Activated CD4-positive, alpha-beta T cell treated with anti-CD3 and anti-CD28 coated beads for 24 hours (primary cell): ENCODE results near the gene NELFCD.

Source experiments
- DNase-seq, 2 donors: peaks; one replicate each; pipeline ENCODE4 v3.0.0-alpha.2; 2020; ENCODE audit warnings: low read depth in 2 of 2

NELFCD gene

DNA sequence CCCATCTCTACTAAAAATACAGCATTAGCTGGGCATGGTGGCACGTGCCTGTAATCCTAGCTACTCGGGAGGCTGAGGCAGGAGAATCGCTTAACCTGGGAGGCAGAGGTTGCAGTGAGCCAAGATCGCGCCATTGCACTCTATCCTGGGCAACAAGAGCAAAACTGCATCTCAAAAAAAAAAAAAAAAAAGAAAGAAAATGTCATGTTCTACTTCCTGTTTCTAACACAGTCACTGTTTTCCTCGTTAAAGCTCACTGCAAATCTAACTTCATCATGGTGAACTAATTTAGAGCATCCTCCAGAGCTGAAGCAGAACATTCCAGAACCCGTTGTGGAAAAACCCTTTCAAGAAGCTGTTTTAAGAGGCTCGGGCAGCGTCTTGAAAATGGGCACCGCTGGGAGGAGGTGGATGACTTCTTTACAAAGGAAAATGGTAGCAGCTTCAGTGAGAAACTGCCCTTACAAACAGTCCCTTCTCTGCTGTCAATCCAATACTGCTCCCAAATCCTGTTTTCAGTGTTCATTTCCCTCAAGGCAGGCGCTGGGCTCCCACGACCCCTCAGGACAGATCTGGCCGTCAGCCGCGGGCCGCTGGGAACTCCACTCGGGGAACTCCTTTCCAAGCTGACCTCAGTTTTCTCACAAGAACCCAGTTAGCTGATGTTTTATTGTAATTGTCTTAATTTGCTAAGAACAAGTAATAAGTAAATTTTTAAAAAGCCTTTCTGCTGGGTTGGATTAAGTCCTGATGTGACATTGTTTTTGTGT lies 13.5 kb downstream of the NELFCD start:
- DNase-seq, result no peak

DNA sequence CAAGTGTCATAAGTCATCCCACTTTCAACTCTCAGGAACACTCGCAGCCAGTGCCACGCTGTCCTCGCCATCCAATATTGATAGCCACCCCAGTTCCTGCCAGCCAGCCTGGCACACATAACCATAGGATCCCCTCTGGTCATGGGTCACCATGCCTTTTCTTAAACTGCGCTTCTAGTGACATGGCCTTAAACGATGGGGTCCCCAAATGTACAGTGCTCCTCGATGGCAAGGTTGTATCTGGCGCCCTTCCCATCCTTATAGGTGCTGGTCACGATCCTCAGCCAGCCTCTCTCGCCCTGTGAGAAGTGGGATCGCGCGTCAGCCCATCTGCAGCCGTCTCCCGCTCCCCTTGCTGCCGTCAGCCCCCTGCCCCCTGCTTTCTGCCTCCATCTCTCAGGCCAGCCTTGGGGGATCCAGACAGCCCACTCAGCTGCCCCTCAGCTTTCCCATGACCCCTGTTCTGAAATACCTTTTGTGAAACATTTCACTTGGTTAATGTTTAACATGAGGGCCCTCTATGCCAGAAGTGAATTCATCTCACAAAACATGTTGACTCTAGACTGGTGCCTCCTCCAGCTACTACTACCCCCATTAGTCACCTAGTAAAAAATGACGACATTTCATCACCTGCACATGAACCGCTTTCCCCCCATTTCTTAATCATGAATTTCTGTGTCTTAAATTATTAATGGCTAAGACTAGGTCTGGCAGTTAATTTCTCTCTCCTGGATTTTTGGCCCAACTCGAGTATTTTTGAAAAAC lies 14.6 kb downstream of the NELFCD start:
- no peak for DNase-seq

DNA sequence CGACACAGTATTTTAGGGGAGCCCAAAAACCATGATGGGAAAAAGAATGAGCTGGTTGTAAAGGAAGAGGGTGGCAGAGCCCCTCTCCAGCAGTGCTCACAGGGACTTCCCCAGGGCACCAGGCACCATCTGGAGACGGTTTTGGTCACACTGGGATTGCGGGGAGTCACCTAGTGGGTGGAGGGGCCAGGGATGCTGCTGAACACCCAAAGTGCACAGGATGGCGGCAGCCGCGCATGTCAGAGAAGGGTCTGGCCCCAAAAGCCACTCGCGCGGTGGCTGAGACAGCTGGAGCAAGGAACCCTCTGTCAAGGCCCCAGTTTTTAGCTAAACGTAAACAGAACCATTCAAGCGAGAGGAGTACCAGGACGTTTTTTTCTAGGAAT lies 15.2 kb downstream of the NELFCD start:
- no peak for DNase-seq

DNA sequence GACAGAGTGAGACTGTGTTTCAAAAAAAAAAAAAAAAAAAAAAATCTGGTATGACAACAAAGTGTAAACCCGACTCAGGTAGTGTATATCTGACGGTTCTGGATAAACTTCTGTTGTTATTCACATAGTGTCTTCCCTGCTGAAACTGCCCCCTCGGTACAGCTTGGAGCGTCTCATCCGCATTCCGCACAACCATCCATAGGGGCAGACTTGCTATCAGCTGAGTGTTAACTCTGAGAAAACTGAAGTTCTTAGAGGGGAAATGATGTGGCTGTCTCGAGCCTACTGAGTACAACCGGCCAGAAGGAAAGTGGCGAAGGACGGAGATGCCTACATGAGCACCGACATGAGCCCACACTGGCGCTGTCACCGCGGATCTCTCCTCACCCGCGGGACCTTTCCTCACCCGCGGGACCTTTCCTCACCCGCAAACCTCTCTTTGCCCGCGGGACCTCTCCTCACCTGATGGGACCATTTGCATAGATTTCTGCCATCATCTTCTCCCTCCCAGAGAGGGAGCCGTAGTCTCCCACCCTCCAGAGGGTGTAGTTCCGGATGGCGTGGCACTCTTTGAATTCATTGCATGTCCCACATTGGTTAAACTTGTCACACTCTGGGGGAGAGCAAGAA lies 16.2 kb downstream of the NELFCD start:
- DNase-seq, result no peak

DNA sequence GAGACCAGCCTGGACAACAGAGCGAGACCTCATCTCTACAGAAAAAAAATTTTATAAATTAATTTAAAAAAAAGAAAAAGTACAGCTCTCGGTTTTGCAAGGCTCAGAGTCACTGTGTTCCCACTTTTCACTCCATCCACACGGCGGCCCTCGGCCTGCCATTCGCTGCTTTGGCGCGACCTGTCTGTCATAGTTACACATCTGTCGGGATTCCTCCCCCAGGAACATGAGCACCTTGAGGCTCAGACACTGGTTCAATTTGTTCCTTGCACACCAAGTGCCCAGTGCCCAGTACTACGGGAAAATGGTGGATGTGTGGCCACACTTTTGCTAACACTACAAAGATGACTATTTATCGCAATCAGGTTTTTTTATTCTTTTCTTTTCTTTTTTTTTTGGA lies 17.6 kb downstream of the NELFCD start:
- DNase-seq, result no peak

DNA sequence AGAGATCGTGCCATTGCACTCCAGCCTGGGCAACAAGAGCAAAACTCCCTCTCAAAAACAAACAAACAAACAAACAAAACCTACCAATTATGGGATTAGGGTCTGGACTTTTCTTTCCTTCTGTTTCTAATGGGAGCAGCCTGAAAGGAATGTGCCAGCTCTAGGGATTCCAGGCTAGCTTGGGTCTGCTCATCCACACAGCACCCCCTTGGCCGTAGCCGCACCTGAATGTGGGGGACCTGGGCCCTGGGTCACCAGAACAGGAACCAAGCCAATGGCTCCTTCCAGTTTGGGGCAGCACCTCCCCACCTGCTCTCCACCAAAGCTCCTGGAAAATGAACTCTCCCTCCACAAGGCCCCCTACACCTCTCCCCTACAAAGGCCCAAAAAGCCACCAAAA lies 19.3 kb downstream of the NELFCD start:
- DNase-seq, result no peak

DNA sequence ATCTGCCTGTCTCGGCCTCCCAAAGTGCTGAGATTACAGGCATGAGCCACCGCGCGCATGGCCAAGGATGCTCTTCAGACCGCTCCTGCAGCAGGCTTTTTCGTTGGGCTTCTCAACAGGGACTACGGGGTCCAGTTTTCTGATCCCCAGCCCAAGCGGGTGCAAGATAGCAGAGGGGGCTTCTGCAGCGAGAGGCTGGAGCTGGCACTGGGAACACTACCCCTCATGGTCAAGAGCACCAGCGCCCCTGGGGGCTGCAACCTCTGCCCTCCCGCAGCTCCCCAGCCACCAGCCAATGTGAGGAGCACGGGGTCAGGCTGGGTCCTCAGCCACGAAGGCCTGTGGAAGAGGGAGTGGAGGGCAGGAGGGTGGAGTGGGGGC lies 20.0 kb downstream of the NELFCD start:
- DNase-seq, result no peak

DNA sequence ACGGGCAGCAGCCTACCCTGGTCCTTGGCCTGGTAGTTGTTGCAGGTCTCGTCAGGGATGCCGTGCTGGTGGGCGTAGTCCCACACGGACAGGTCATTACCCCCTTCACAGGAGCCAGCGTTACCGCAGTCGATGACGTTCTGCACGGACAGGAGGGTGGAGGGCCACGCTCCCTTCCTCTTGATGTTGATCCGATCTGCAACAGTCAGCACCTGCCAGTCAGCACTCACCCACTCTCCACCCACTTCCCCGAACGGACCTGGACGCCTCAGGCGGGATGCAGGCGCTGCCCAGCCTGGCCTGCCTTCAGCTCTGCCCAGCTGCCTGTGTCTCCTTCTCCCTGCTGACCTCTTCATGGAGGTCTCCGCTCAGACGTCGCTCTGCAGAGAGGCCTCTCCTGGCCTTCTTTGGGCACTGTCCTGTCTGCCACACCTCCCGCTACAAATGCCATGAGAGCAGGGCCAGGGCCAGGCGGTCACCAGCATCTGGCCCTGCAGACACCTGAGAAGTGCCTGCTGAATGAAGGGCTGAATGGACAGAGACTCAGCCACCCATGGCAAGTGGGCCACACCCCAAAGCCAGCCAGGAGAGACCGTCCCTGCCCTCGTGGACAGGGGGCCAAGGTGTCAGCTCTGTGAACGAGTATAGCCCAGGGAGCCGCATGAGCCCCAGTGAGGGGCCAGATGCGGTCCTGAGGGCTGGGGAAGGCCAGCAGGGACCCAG lies 20.6 kb downstream of the NELFCD start:
- no peak for DNase-seq

DNA sequence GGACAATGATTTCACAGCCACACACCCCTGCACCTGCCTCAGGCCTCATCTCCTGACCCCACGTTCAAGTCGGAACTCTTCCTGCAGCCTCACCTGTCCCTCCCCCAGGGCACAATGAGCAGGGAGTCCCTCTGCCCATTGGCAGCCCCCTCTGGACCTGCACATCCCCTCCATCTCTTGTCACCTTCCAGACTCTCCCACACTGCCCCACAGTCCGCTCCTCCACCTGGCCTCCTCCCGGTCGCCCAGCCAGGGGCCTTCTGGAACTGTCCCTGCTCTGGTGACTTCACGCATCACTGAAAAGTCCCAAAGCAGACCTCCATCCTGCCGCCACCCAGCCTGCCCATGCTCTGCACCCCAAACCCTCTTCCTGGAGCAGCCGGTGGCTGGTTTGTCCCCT lies 21.3 kb downstream of the NELFCD start:
- DNase-seq, result no peak

DNA sequence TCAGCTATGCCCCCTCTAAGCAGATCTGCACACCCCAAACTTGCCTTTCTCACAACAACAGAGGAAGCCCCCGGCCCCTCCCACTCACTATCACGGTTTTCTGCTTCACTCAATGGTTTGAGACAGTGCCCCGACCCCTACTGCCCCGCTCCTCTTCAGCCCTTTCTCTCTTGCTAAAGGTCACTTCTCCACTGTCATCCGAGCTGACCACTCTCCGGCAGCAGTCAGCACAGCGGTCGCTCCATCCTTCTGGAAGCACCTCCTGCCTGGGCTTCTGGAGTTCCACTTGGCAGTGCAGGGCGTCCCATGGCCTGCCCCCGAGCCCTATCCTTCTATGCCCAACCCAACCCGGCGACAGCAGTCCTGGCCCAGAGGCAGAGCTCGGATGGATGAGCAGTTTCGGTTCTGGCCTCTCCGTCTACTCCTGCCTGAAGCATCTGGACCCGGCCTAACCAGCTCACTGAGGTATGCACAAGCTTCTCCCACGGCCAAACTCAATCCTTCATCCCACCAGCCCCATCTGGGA lies 21.9 kb downstream of the NELFCD start:
- no peak for DNase-seq

DNA sequence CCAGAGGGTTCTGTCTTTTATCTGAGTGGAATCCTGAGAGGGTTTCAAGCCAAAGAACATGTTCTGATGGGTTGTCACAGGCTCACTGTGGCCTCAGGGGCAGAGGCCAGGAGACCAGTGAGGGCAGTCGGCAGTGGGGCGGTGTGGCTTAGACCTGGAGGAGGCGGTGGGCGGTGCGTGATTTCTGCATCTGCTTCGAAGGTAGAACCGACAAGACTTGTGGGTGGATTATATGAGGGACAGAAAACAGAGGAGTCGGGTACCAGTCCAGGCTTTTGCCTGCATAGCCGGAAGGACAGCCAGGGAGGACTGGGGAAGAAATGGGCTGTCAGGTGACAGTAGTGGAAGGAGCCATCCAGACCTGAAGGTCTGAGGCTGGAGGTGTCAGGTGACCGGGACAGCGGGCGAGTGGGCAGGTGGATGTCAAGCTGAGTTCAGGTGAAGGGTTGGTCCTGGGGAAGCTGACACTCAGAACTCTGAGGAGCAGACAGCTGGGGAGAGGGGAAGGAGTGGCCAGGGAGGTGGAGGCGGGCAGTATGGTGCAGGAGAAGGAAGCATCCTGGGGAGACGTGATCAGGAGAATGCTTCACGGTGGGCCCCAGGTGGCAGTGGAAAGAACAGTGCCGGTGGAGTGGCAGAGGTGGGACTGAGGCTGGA lies 22.9 kb downstream of the NELFCD start:
- no peak for DNase-seq

DNA sequence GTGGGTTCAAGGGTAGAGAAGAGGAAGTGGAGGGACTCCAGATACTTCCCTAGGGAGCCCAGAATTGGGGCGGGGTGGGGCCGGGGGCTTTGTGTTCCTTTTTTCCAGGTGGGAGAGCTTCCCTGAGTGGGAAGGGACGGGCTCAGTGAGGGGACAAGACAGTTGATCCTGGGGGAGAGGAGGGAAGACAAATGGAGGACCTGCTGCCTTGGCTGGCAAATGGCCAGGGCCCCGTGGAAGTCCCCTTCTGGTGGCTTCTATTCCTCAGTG lies 23.4 kb downstream of the NELFCD start:
- DNase-seq, result peak; percentile 24 to 27

DNA sequence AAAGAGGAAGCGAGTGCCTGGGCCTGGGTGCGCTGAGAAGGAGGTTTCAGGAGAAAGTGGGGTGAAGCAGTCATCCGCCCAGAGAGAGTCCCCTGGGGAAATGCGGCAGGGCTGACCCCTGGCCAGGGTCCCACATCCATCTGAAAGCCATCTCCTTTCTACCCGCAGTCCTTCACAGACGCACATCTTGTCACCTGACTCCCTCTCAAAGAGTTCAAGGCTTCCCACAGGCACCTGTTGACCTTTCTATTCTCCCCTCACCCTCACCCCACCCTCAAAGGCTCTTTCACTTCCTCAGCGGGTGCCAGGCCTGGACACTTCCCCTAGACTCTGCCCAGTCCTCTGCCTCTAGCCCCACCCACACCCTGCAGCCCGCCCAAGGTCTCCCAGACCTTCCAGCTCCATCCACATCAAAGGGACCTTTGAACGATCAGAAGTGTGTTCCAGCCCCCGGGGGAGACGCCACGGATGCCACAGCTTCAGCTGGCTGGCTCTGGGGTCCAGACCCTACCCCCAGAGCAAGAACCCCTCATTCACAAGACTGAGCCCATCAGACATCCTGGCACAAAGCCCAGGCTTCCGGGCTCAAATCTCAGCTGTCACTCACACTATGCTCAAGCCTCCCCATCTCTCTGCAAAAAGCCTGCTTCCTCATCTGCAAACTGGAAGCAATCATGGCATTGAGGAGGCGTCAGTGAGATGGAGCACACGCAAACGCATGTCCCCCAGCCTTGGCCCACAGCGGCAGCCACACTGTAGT lies 23.9 kb downstream of the NELFCD start:
- DNase-seq, result no peak

DNA sequence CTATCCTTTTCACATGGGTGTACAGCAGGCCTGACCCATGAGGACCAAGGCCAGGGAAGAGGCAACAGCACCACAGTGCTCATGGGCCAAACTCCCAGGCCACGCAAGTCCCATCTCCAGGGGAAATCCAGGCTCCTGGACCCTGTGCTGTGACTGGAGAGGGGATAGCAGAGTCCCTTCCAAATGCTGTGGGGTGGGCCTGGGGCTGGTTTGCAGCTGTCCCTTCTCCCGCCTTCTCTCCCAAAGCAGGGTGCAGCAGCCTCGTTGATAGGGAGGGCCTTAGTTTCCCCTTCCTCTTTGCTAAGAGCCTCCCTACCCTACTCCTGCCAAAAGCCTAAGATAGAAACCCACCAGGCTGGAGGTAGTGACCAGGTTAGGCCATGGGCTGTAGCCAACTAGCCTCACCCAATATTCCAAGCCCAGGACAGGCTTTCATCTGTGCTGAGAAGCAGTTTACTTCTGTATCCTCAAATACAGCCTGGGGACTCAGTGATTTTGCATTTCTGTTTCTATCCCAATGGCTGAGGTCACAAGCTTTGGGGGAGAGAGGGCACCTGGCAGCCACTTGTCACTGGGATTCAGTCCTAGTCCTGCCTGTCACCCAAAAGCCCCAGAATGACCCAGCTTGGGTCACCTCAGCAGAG lies 24.6 kb downstream of the NELFCD start:
- no peak for DNase-seq

DNA sequence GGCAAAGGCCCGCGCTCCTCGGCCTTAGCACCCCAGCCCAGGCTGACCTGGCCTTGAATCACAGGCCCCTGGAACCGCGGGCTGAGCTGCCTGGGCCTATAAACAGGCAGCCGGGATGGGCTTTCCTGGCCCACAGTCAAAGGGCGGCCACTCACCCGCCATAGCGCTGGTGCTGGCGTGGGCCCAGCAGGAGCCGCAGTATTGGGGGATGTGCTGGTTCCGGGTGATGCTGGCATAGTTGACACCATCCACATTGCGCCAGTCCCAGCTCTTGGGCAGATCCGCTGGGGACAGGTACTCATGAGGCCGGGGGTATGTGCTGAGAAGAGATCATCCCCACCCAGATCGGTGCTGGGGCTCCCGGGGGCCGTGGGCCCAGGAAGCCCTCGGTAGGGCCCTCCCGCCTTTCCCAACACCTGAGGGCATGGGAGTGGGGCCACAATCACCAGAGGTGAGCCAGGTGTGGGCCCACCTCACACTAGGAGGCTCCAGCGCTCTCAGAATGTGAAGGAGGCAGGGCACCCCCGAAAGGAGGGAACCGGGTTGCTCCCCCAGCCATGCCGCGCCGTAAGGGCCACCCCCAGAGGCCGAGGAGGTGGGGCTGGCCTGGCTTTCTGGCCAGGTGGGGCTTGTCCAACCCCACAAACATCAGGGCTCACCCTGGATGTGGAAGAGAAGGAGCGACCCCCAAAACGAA lies 25.3 kb downstream of the NELFCD start:
- DNase-seq, result no peak

DNA sequence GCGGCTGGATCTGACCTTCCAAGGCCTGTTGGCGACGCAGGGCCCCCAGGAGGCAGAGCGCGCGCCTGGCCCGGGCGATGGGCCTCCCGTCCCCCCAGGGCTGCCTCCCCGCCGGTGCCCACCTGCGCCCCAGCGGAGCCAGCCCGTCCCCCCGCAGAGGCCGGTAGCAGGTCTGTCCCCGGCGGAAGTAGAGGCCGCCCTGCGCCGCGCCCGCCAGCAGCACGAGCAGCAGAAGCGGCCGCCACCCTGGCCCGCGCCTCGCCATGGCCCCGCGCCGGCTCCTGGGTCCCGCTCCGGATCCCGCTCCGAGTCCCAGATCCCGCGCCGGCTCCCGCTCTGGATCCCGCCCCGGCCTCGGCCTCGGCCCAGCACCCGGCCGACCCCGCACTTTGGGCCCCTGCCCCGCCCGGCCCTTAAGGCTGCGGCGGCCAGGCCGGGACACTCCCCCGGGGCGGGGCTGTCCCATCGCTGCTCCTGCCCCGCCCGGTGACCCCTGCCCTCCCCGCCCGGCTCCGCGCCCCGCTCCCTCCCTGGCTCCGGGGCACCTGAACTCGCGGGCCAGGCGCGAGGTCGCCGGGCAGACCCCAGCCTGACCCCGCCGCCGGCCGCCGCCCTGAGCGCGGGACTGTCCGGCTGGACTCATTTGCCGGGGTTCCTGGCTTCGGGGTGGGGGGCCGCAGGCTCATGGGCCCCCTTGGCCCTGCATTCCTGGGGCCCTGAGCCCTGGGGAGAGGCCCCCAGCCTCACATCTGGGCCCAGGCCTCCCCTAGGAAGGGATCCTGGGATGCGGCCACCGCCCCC lies 26.0 kb downstream of the NELFCD start, which contains the start of gene CTSZ:
Gene CTSZ (minus strand): TSS at position 391 of the 801 bp plus-strand sequence. CDS start 126 bp downstream, at position 265.
- peak in 1 of 2 donors; percentile 38 for DNase-seq

DNA sequence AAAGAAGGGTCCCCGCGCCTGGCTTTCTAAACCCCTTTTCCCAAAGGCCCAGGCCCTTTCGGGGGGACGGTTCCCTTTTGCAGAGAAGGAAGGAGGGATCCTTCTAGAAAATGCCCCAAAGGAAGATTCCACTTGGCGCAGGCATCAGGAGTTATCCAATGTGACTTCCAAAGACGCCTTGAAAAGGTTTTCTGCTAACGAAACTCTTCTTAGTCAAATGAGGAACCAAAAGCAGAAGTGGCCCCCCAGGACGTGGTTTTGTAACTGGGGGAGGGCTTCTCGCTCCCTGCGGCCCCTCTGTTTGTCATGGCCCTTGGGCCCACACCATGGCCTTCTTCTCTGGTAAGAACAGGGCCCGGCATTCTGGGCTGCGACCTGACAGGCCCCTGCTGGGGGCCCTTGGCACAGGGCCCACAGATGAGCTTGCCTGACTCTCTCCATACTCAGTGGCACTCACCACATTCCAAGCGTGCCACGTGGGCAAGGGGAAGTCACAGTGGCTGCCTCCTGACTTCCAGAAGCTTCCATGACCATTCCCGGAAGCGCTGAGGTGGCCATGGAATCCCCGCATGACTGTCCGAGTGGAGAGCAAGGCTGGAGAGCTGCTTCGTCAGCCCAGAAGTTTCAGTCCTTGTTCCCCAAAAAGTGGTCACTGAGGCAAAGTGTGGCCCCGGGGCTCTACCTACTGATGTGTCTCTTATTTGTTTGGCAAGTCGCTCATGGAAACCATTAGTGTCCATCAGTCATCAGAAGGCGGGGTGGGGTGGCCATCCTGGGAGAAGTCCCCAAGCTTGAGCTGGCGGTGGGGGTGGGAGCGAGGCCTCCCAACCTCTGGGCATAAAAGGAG lies 26.8 kb downstream of the NELFCD start:
- DNase-seq, result no peak
